ENCODE results near the gene DST. TPM values are rescaled to one million over a fixed set of nuclear protein-coding genes. Genes with fewer than 3 reads are reported as not detected.
A peak's percentile ranks its signal among the peaks of the same experiment; 100 is the strongest.

DST gene
- total RNA-seq, 1 donor from 2014 or later, result 442 TPM

- H3K4me3 ChIP-seq (ENCODE audit: insufficient read depth, low read depth, low read length), result no peak overlapping the region
- Mint-ChIP-seq H3K27me3 (ENCODE audit: low read depth, unreplicated experiment) (no peaks in the 10 kb centered on the region), H3K36me3 (ENCODE audit: low read depth, unreplicated experiment) (peaks cover 10% of the 10 kb centered on the region), H3K4me1 (ENCODE audit: low read depth, unreplicated experiment) (peaks cover 42% of the 10 kb centered on the region), H3K9me3 (ENCODE audit: unreplicated experiment) (no peaks in the 10 kb centered on the region), H3K4me3 (ENCODE audit: unreplicated experiment) (no peak overlapping the region), H3K27ac (ENCODE audit: unreplicated experiment) (no peak overlapping the region)
- H3K4me1 ChIP-seq (ENCODE audit: insufficient read depth, low read length), result peaks cover 12% of the 10 kb centered on the region
- H3K9ac ChIP-seq (ENCODE audit: low read length), result no peak overlapping the region
- peaks cover 28% of the 10 kb centered on the region for H3K36me3 ChIP-seq (ENCODE audit: insufficient read depth, low read length)
- H3K79me2 ChIP-seq (ENCODE audit: insufficient read depth, low read length), result peaks cover 63% of the 10 kb centered on the region
- FAIRE-seq (no peak), DNase-seq (ENCODE audit: low read depth) (no peak)
- H3K27ac ChIP-seq (ENCODE audit: low read depth, low read length), result no peak overlapping the region
- no peak for TF ChIP-seq EZH2 (IDR thresholded peaks at IDR 0.05; ENCODE audit: insufficient read depth, low read length)
- no peak for TF ChIP-seq CTCF (IDR thresholded peaks at IDR 0.05; ENCODE audit: insufficient read depth, low read depth, low read length)
- no peak overlapping the region for H2AFZ ChIP-seq (ENCODE audit: low read depth, low read length)
- H3K27me3 ChIP-seq (ENCODE audit: insufficient read depth, low read length), result no peaks in the 10 kb centered on the region
- H3K4me2 ChIP-seq (ENCODE audit: low read length), result no peak overlapping the region
- no peaks in the 10 kb centered on the region for H3K9me3 ChIP-seq (ENCODE audit: insufficient read depth, low read depth, low read length)
- H4K20me1 ChIP-seq (ENCODE audit: insufficient read depth, low read length), result peaks cover 69% of the 10 kb centered on the region
These were observed 92.4 kb downstream of the DST start for GRCh38 chr6:56550301-56550700.

GRCh38 chr6:56549014-56549413 is 93.7 kb downstream of the DST start:
- H3K9me3 ChIP-seq (ENCODE audit: insufficient read depth, low read depth, low read length), result no peaks in the 10 kb centered on the region
- no peaks in the 10 kb centered on the region for H3K27me3 ChIP-seq (ENCODE audit: insufficient read depth, low read length)
- no peak overlapping the region for H3K27ac ChIP-seq (ENCODE audit: low read depth, low read length)
- FAIRE-seq (no peak), DNase-seq (ENCODE audit: low read depth) (no peak)
- H2AFZ ChIP-seq (ENCODE audit: low read depth, low read length), result no peak overlapping the region
- no peaks in the 10 kb centered on the region for H3K27me3 Mint-ChIP-seq (ENCODE audit: low read depth, unreplicated experiment)
- no peak overlapping the region for H3K4me3 ChIP-seq (ENCODE audit: insufficient read depth, low read depth, low read length)
- H3K36me3 ChIP-seq (ENCODE audit: insufficient read depth, low read length), result peaks cover 20% of the 10 kb centered on the region
- no peak for TF ChIP-seq EZH2 (IDR thresholded peaks at IDR 0.05; ENCODE audit: insufficient read depth, low read length)
- TF ChIP-seq CTCF (IDR thresholded peaks at IDR 0.05; ENCODE audit: insufficient read depth, low read depth, low read length), result peak; percentile 5
- peaks cover 42% of the 10 kb centered on the region for H3K4me1 Mint-ChIP-seq (ENCODE audit: low read depth, unreplicated experiment)
- H3K36me3 Mint-ChIP-seq (ENCODE audit: low read depth, unreplicated experiment), result peaks cover 10% of the 10 kb centered on the region
- H4K20me1 ChIP-seq (ENCODE audit: insufficient read depth, low read length), result peaks cover 67% of the 10 kb centered on the region
- H3K4me3 Mint-ChIP-seq (ENCODE audit: unreplicated experiment), result no peak overlapping the region
- H3K4me2 ChIP-seq (ENCODE audit: low read length), result no peak overlapping the region
- peaks cover 76% of the 10 kb centered on the region for H3K79me2 ChIP-seq (ENCODE audit: insufficient read depth, low read length)
- H3K4me1 ChIP-seq (ENCODE audit: insufficient read depth, low read length), result peaks cover 17% of the 10 kb centered on the region
- H3K27ac Mint-ChIP-seq (ENCODE audit: unreplicated experiment), result peak overlapping the region; percentile 26
- H3K9ac ChIP-seq (ENCODE audit: low read length), result no peak overlapping the region
- no peaks in the 10 kb centered on the region for H3K9me3 Mint-ChIP-seq (ENCODE audit: unreplicated experiment)

DNA sequence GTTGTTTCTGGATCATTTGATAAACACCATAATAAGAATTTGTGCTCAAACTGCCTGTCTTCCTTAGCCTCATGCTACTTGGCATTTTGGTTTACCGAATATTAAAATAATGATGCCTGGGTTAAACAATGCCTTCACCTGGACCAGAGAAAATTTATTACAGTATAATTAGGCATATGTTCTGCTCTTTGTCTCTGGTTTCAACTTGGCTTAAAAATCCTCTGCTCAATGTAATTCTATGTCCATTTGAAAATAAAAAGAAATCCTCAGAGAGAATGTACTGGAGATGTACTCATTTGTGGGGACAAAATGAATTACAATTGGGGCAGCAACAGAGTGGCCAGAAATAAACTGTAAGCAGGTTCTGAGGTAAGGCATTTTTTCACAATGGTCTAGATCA is 95.0 kb downstream of the DST start:
- H2AFZ ChIP-seq (ENCODE audit: low read depth, low read length), result no peak overlapping the region
- no peak overlapping the region for H3K9ac ChIP-seq (ENCODE audit: low read length)
- H3K79me2 ChIP-seq (ENCODE audit: insufficient read depth, low read length), result peaks cover 85% of the 10 kb centered on the region
- H3K9me3 ChIP-seq (ENCODE audit: insufficient read depth, low read depth, low read length), result no peaks in the 10 kb centered on the region
- H3K4me2 ChIP-seq (ENCODE audit: low read length), result no peak overlapping the region
- no peaks in the 10 kb centered on the region for H3K27me3 ChIP-seq (ENCODE audit: insufficient read depth, low read length)
- H3K27ac Mint-ChIP-seq (ENCODE audit: unreplicated experiment), result peak overlapping the region; percentile 41
- no peak overlapping the region for H3K4me3 ChIP-seq (ENCODE audit: insufficient read depth, low read depth, low read length)
- no peak for FAIRE-seq
- no peaks in the 10 kb centered on the region for H3K27me3 Mint-ChIP-seq (ENCODE audit: low read depth, unreplicated experiment)
- peaks cover 10% of the 10 kb centered on the region for H3K36me3 ChIP-seq (ENCODE audit: insufficient read depth, low read length)
- H3K9me3 Mint-ChIP-seq (ENCODE audit: unreplicated experiment), result no peaks in the 10 kb centered on the region
- no peak overlapping the region for H3K4me3 Mint-ChIP-seq (ENCODE audit: unreplicated experiment)
- H4K20me1 ChIP-seq (ENCODE audit: insufficient read depth, low read length), result peaks cover 61% of the 10 kb centered on the region
- peaks cover 31% of the 10 kb centered on the region for H3K4me1 Mint-ChIP-seq (ENCODE audit: low read depth, unreplicated experiment)
- peaks cover 15% of the 10 kb centered on the region for H3K4me1 ChIP-seq (ENCODE audit: insufficient read depth, low read length)
- no peak overlapping the region for H3K27ac ChIP-seq (ENCODE audit: low read depth, low read length)
- peaks cover 8% of the 10 kb centered on the region for H3K36me3 Mint-ChIP-seq (ENCODE audit: low read depth, unreplicated experiment)
- no peak for DNase-seq (ENCODE audit: low read depth)
- TF ChIP-seq EZH2 (IDR thresholded peaks at IDR 0.05; ENCODE audit: insufficient read depth, low read length), result no peak
- TF ChIP-seq CTCF (IDR thresholded peaks at IDR 0.05; ENCODE audit: insufficient read depth, low read depth, low read length), result no peak

All from astrocyte (in vitro differentiated cells and primary cell).